H1 (cell line): ENCODE data around the gene PXDN. TPM values are rescaled to one million over a fixed set of nuclear protein-coding genes. Genes with fewer than 3 reads are reported as not detected.

Experiments used
- CHD7 ChIP-seq: fragments of 300-600 bp; sonication (generic); IDR thresholded peaks from 2 replicates; pipeline ENCODE4 v1.7.1; 2012; ENCODE audit warnings: low read length, moderate library complexity, mild to moderate bottlenecking, inconsistent platforms; ENCODE audit not compliant: insufficient replicate concordance
- SP4 ChIP-seq: IDR thresholded peaks from 2 replicates; pipeline ENCODE4 v1.6.1; 2012; ENCODE audit warnings: low read length, inconsistent platforms
- ZNF274 ChIP-seq: IDR thresholded peaks from 2 replicates; pipeline ENCODE4 v1.7.0; 2012; ENCODE audit warnings: low read length, borderline replicate concordance; ENCODE audit errors: extremely low read depth
- polyA plus RNA-seq, 7 experiments: library from polyadenylated mRNA; depleted of rRNA in 3 of 7; stranded (reverse) in 5 of 7; unstranded in 2 of 7; fragments of >200 nt in 5 of 7; fragments of 200-250 nt in 2 of 7; gene quantifications; 1 replicate in 5 of 7; 2 replicates in 1 of 7; 4 replicates in 1 of 7; pipeline versions ENCODE4 v1.2.1 to v1.2.3, GENCODE V29; 2011 to 2013; ENCODE audit warnings: missing spikeins in 2 of 7, mixed read lengths in 2 of 7
- total RNA-seq: library from RNA; stranded (reverse); fragmentation: NEBNext Ultra II Directional; extraction: Animal tissue kit (Norgen Biotek cat#: 25700); gene quantifications from 2 replicates; pipeline ENCODE4 v1.2.1, GENCODE V29; 2021

The PXDN gene
- total and polyA plus RNA-seq, 2 of the 8 experiments (the other 6 are each of a cell fraction or from before 2014, with no cell fraction given): 104 to 141 TPM

- TF ChIP-seq CHD7: no peak
- TF ChIP-seq SP4: no peak
- TF ChIP-seq ZNF274: no peak
These were observed 4.6 kb upstream of the PXDN start (continued) for GRCh38 chr2:1748741-1749488.
